Skin of body (tissue), 2 donors: Measurements from ENCODE around the gene NOS3. TPM values are rescaled to one million over a fixed set of nuclear protein-coding genes. Genes with fewer than 3 reads are reported as not detected.
A peak's percentile ranks its signal among the peaks of the same experiment; 100 is the strongest.
"Not testable (repeated sequence)": the region's sequence is repeated elsewhere in the genome, so short reads cannot be mapped to it uniquely, and the experiment has no call there.

ENCODE experiments used
- DNase-seq: peaks from one replicate; lab custom pipeline; 2025; lab: John Stamatoyannopoulos, UW
- total RNA-seq: library from RNA; depleted of rRNA; stranded (reverse); fragments of >200 nt; gene quantifications from one replicate; pipeline ENCODE4 v1.2.3, GENCODE V29; 2014

NOS3 gene
- total RNA-seq, 1 donor from 2014 or later: 3.5 TPM

DNA sequence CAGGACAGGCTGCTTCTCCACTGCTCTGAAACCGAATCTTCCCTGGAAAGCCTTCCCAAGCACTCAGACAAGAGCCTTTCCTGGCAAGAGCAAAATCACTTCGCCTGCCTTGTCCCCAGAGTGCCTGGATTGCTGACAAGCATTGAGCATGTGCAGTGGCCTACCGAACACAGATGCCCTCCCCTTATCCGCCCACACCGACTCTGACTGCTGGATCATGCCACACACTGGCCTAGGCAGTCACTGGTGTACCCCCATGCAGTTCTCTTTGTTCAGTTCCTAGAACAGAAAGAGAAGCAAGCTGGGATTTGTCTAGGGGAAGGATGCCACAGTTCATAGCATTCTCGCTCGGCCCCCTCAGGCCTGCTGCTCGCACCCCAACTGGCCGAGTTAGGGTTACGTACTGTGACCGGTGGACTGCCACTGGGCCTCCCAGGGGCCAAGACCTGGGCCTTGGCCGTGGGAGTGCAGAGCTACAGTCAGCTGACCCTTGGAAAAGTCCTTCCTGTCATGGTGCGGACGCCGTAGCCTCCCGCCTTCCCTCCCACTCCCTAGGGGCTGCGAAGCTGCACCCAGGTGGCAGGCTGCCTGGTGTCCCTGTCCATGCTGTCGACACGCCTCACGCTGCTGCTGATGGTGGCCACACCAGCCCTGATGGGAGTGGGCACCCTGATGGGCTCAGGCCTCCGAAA is 44.4 kb downstream of the NOS3 start:
- DNase-seq: no peak

DNA sequence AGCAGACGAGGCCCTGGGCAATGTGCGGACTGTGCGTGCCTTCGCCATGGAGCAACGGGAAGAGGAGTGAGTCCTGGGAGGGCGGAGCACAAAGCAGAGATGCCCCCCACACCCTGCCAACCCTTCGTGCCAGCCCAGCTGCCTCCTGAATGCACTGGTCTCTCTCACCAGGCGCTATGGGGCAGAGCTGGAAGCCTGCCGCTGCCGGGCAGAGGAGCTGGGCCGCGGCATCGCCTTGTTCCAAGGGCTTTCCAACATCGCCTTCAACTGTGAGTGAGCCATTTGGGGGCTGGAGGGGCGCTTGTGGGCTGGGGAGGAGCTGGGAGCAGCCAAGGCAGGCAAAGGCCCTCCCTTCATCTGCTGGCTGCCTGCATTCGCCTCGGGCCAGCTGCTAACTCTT is 45.1 kb downstream of the NOS3 start:
- DNase-seq: no peak

DNA sequence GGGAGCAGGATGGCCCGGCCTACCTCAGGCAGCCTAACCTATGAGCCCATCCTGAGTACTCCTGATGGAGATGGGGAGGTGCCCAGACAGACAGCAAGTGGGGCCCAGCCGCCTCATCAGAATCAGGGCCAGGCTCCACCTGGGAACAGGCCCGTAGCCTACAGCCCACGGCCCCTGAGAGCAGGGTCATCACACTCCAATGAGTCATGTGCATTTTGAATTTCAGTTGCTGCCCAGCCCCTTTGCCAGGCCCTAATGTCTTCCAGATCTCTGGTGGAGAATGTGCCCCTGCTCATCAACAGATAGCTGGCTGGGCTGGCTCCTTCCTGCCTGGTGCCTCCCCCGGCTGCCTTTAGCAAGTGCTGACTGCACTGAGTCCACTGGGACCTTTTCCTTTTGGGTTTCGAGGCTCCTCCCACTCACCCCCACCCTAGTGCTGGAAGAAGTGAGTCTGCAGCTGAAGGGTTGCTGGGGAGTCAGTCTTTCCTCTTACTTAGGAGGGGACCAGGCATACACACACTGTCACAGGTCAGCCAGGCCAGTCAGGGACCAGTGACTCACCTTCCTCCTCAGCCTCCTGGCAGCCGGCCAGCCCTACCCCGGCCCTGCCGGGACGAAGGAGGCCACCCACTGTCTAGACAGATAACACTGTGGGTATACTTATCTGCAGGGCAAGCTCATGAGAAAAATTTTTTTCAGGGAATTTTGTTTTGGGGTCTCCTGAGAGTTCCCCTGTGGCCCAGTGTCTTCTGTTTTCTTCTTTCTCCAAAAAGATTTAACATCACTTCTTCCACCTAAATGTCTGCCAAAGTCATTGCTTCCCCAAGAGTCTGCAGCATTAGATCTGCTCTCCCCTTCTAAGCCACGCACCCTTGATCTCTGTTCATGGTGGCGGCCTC is 48.4 kb downstream of the NOS3 start:
- DNase-seq: no peak

DNA sequence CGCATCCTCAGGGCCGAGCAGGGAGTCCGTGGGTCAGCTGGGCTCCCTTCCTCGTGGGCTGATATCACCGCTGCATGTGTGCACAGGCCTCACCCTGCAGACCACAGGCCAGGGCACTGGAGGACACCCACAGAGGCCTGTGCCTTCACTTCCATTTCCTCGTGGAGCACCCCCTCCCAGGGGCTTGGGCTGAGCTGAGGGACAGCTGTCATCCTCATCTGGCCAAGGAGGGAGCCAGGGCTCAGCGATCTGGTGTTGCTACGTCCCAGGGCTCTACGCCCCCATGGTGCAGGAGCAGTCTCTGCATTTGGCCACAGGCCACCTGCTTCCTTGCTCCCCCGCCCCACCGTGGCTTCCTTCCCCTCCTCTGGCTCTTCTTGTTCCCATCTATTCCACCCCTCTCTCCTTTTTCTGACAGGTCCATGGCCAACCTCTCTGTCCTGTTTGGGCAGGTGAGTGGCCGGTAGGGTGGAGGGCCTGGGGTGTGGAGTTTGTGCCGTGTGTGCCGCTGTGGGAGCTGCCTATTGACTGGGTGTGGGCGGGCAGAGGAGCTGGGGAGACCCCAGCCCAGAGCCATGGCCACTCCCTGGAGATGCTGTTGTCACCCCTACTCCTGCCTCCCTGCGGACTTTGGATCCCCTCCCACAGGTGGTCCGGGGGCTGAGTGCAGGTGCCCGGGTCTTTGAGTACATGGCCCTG is 49.2 kb downstream of the NOS3 start:
- DNase-seq: no peak

DNA sequence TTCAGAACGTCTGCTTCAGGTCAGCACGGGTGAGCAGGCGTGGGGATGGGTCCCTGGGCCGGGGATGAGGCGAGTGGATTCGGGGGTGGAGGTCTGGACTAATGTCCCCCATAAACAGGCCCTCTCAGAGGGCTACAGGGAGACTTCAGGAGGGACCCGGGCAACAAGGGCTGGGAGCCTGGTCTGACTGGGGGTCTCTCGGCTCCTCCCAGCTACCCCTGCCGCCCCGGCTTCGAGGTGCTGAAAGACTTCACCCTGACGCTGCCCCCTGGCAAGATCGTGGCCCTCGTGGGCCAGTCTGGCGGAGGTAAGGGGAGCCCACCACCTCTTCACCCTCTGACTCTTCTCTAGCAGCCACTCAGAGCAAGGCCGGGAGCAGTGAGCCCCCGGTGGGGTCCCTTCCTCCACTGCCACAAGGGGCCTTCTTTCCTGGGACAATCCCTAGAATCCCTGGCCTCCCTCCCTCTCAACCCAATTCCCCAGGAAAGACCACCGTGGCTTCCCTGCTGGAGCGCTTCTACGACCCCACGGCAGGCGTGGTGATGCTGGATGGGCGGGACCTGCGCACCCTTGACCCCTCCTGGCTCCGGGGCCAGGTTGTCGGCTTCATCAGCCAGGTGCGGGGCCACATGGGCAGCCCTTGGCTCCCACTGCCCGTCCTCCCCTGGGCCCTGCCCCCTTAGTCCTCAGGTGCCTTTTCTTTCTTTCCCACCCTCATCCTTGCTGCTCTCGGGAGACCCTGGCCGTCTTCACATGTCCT is 50.0 kb downstream of the NOS3 start:
- DNase-seq: no peak

DNA sequence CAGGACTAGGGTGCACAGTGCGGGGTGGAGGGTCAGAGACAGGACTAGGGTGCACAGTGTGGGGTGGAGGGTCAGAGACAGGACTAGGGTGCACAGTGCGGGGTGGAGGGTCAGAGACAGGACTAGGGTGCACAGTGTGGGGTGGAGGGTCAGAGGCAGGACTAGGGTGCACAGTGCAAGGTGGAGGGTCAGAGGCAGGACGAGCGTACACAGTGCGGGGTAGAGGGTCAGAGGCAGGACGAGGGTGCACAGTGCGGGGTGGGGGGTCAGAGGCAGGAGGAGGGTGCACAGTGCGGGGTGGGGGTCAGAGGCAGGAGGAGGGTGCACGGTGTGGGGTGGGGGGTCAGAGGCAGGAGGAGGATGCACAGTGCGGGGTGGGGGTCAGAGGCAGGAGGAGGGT is 52.6 kb downstream of the NOS3 start:
- not testable (repeated sequence) for DNase-seq

DNA sequence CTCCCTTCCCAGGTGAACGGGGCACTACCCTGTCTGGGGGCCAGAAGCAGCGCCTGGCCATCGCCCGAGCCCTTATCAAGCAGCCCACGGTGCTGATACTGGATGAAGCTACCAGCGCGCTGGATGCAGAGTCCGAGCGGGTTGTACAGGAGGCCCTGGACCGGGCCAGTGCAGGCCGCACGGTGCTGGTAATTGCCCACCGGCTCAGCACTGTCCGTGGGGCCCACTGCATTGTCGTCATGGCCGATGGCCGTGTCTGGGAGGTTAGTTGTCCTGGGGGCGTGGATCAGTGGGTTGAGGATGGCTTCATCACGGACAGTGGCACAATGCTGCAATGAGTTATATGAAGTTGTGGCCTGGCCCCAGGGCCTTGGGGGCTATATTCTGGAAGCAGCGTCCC is 53.1 kb downstream of the NOS3 start:
- no peak for DNase-seq

DNA sequence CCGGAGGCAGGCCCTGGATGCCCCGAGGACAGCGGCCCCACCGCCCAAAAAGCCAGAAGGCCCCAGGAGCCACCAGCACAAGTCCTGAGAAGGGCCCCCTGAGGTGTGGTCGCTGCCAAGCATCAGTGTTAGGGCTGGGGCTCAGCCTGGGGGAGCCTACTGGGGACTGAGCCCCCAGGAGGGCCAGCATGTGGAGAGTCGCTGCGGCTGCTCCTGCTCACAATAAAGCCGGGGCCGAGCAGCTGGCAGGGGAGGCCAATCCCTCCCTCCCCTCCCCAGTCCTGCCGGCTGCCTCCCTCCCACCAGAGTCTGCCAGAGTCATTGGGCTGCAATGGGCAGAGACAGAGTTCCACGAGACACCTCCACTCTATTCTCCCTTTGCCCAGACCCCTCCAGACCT is 54.4 kb downstream of the NOS3 start:
- no peak for DNase-seq

DNA sequence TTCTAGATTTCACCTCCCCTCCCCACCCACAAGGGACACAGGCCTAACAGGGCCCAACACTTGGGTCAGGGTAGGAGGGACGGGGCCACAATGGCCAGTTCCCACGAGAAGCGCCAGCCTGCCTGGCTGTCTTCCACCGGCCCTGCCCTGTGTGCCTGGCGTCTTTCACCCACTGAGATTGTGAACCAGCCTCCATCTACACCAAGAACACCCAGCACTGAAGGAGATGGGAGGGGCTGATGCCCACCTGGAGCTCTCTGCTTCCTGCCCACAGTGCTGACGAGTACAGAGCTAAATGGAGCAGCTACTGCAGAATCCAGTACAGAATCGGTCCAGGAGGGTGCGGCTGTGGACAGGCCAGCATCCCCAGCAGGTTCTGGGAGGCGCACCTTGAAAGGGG is 55.1 kb downstream of the NOS3 start:
- no peak for DNase-seq

DNA sequence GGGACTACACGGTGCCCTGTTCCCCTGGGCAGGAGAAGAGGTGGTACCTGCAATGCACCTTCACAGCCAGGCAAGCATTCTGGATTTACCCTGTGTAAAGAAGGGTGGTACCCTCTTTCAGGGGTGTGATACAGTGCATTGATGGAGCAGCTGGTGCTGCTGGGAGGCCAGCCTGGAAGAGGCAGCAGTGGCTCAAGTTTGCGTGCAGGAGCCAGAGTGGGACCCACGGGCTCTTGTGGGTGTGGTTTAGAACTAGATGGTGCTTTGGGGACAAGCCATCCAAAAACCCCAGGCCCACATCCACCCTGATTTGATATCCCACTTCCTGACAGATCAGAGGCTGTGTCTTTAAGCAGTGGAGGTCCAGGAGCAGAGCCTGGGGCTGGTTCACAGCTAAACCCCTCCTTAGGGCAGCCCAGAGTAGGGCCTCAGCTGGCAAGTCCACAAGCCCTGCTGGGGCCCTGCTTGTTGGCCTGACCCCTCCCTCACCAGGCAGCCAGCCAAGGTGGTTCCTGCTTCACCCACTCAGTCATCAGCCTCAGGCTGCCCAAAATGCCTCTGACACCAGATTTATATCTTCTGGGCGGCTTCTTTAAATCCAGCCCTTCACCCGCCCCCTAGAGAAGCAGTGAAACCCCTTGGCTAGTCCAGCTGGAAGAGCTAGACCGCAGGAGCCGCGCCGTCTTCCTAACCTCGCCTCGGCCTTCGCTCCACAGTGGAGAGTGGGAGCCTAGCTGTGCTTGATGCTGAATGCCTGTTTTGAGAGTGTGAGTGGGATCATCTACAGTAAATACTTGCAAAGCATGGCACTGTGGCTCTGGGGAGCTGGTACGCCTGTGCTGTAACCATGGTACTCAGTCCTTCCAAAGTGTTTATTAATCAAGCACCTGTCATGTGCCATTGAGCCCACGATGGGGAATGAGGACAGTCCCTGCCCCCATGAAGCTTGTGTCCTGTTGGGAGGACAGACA is 56.1 kb downstream of the NOS3 start:
- DNase-seq: no peak

DNA sequence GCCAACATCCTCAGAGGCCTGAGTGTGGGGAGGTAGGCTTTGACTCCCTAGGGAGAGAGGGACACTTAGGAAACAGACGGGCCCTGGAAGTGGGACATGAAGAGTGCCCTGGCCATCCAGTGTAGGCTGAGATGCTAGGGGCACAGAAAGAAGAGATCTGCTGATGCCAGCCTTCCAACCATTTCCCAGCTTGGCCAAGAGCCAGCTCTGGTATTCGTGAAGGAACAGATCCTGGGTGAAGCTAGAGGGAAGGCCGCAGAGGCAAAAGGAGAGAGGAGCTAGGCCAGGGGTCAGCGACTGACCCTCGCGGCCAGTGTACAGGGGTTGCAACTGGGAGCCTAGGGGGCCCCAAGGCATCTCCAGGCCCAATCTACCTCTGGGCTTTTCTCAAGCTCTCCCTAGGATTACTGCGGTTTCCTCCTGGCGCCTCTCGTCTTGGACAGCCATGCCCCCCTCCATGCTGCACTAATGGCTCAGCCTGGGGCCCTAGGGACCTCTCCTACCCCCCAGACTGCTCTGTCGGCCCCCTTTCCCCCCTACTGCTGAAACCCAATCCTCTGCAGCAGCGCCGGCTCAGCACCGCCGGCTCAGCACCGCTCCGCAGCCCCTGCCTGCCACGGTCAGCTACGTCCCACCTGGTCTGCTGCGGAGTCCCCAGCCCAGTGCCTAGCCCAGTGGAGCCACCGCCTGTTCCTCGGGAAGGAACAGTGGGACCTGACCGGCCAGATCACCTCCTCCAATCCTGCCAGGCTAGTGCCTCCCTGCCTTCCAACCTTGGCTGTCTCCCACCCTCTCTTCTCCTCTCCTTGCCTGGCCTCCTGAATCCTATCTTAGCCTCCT is 57.4 kb downstream of the NOS3 start, which contains the start of gene ASIC3:
ASIC3 (plus strand) TSS at position 556 of the 840 bp plus-strand sequence. CDS start 355 bp downstream, outside the sequence.
- no peak for DNase-seq

DNA sequence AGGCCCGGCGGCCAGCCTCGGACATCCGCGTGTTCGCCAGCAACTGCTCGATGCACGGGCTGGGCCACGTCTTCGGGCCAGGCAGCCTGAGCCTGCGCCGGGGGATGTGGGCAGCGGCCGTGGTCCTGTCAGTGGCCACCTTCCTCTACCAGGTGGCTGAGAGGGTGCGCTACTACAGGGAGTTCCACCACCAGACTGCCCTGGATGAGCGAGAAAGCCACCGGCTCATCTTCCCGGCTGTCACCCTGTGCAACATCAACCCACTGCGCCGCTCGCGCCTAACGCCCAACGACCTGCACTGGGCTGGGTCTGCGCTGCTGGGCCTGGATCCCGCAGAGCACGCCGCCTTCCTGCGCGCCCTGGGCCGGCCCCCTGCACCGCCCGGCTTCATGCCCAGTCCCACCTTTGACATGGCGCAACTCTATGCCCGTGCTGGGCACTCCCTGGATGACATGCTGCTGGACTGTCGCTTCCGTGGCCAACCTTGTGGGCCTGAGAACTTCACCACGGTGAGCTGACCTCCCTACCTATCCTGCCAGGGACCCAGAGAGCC is 58.2 kb downstream of the NOS3 start:
- DNase-seq: no peak

DNA sequence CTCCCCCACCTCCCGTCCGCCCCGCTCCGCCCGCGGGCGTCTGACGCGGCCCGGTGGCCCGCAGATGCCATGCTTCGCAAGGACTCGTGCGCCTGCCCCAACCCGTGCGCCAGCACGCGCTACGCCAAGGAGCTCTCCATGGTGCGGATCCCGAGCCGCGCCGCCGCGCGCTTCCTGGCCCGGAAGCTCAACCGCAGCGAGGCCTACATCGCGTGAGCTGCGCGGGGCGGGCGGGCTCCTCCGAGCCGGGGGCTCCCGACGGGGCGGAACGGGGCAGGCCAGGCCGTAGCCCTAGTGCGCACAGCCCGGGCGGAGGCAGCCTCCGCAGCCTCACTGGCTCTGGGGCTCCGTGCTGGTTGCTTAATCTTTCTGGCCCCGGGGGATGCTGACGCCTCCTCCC is 60.3 kb downstream of the NOS3 start:
- peak; percentile 69 for DNase-seq

DNA sequence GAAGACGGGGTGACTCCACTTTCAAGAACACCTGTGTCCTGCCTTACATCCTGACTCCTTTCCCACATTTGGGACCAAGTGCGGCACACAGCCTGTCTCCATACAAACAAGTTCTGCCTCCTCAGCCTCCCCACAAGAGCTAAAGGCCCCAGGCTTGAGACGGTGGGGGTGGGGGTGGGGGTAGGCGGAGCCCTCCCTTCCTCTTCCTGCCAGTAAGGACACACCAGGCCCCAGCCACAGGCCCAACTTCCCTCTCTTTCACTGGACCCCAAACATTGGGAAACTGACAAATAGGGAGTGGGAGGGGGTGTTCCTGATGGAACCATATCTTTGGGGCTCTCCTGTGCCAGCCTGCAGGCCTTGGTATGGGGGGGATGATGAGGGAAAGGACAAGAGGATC is 62.3 kb downstream of the NOS3 start:
- no peak for DNase-seq

DNA sequence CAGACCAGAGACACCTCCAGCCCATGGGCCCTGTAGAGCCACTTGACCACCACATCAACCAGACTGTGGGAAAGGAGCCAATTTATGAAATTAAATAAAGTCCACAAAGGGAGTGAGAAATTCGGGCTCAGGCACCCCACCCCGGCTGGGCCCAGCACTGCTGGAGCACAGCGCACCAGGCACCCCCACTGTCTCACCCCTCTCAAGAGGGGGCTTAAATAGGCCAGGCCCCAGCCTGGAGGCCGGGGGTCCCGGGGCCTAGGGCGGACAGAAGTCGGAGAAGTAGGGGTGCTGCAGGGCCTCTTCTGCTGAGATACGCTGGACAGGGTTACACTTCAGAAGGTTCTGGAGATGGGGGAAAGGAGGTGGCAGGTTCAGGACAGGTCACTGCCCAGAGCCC is 62.9 kb downstream of the NOS3 start:
- no peak for DNase-seq

DNA sequence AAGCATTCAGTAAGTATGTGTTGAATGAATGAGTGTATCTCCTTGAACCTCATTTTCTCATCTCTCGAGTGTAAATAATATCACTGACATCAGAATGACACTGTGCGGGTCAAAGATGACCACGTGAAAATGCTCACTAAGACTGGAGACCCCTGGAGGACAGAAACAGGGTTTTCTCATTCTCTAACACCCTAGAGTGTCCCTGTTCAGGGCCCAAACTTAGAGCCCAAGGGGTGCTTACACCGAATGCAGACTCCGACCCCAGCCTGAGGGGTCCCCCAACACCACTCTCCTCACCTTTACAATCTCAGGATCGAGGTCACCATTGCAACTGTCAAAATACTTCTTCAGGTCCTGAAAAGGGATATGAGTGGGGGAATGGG is 65.5 kb downstream of the NOS3 start:
- no peak for DNase-seq

DNA sequence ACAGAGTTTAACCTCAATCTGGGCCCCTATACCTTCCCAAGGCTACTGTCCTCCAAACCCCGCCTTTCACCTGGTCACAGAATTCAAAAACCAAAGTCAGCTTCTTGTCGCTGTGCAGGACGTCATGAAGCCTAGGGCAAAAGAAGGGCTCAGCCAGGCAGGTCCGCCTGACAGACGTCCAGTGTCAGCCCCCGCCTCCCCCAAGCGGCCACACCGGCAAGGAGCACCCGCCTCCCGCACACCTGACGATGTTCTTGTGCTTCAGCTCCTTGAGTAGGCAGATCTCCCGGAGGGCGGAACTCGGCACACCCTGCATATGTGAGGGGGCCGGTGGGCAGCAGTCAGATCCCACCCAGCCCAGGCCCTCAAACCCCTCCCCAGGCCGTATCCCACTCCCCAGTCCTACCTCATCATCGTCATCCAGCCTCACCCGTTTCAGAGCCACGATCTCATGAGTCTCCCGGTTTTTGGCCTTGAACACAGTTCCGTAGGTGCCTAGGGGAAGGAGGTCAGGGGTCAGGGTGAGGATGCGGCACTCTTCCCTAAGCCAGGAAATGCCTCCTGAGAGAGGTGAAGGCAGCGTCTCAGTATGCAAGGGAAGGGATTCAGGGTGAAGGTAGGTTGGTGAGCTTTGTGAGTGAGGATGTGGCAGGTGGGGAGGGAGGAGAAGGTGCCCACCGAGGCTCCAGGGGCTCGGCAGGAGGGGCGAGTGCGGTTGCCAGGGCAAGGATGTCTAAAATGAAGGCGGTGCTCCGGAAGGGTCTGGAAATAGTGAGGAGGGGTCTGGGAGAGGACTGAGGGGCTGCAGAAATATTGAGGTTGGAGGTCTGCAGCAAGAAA is 66.1 kb downstream of the NOS3 start:
- DNase-seq: no peak

DNA sequence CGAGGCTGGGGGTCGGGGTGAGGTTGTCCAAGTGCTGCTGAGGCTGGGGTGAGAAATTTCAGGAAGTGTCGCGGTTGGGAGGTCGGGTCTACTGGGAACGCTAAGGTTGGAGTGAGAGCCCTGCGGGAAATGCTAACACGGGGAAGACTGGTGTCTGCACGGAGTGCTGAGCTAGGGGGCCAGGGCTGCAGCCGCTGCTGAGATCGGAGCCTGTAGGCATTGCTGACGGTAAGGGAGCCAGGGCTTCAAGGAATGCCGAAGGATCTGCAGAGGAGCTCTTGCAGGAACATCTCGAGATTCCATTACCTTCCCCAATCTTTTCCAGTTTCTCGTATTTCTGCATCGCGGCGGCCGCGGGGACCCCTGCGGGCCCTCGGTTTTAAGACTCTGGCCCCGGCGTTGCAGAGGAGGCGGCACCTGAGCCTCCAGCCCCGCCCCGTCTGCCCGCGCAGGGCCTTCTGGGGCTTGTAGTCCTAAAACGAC is 66.7 kb downstream of the NOS3 start, which contains the start of gene CDK5:
CDK5 (minus strand) TSS at position 392 of the 483 bp plus-strand sequence; CDS start at position 343, 49 bp downstream.
- DNase-seq: no peak
